ENCODE measurements around the gene FCGR2B.
"Not testable (repeated sequence)": the region's sequence is repeated elsewhere in the genome, so short reads cannot be mapped to it uniquely, and the experiment has no call there.

- TF ChIP-seq EZH2 (IDR thresholded peaks at IDR 0.05; ENCODE audit: insufficient read depth, low read length), result not testable (repeated sequence)
- TF ChIP-seq, protein P1, sequence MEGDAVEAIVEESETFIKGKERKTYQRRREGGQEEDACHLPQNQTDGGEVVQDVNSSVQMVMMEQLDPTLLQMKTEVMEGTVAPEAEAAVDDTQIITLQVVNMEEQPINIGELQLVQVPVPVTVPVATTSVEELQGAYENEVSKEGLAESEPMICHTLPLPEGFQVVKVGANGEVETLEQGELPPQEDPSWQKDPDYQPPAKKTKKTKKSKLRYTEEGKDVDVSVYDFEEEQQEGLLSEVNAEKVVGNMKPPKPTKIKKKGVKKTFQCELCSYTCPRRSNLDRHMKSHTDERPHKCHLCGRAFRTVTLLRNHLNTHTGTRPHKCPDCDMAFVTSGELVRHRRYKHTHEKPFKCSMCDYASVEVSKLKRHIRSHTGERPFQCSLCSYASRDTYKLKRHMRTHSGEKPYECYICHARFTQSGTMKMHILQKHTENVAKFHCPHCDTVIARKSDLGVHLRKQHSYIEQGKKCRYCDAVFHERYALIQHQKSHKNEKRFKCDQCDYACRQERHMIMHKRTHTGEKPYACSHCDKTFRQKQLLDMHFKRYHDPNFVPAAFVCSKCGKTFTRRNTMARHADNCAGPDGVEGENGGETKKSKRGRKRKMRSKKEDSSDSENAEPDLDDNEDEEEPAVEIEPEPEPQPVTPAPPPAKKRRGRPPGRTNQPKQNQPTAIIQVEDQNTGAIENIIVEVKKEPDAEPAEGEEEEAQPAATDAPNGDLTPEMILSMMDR (IDR thresholded peaks at IDR 0.05; ENCODE audit: insufficient read depth, low read depth, low read length), result not testable (repeated sequence)
Observed at GRCh38 chr1:161626445-161627146, 36.3 kb upstream of the FCGR2B start.
